Testis (tissue), 2 donors: ENCODE measurements around the gene PLK2.

ENCODE experiments used
- POLR2A ChIP-seq: fragments of 450-650 bp; IDR thresholded peaks from one replicate; pipeline ENCODE4 v1.6.1; 2017; ENCODE audit warnings: antibody characterized with exemption, mild to moderate bottlenecking, moderate library complexity
- TF ChIP-seq, protein P1 (sequence below), 3 experiments: fragments of 450-650 bp in 2 of 3; fragments of 200-600 bp in 1 of 3; sonication (generic) in 1 of 3; IDR thresholded peaks; one replicate each; pipeline ENCODE4 v1.5.1; 2016 to 2019; ENCODE audit warnings: antibody characterized with exemption in 3 of 3, mild to moderate bottlenecking in 2 of 3, moderate library complexity in 1 of 3

DNA sequence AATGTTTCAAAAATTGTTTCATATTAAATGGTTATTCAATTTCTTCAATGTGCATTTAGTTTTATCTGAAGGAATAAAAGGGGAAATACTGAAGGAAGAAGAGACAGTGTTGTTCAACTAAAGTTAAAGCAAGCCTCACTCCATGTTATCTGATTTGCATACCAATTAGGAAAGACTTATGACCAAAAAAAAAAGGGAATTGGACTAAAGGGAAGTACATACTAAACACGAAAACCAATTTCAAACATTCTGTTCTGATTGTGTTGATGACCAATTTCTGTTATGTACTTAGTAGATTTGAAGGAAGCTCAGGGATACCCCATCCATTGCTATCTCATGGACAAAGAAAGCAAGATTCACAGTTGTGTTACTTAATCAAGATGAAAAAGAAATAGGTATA lies 26.4 kb upstream of the PLK2 start:
- no peak for TF ChIP-seq POLR2A
- TF ChIP-seq, protein P1, sequence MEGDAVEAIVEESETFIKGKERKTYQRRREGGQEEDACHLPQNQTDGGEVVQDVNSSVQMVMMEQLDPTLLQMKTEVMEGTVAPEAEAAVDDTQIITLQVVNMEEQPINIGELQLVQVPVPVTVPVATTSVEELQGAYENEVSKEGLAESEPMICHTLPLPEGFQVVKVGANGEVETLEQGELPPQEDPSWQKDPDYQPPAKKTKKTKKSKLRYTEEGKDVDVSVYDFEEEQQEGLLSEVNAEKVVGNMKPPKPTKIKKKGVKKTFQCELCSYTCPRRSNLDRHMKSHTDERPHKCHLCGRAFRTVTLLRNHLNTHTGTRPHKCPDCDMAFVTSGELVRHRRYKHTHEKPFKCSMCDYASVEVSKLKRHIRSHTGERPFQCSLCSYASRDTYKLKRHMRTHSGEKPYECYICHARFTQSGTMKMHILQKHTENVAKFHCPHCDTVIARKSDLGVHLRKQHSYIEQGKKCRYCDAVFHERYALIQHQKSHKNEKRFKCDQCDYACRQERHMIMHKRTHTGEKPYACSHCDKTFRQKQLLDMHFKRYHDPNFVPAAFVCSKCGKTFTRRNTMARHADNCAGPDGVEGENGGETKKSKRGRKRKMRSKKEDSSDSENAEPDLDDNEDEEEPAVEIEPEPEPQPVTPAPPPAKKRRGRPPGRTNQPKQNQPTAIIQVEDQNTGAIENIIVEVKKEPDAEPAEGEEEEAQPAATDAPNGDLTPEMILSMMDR (IDR thresholded peaks at IDR 0.05) = no peak
